DMS53 treated with DMSO at 0.1 percent for 48 hours (cell line): Measurements from ENCODE around the gene TPST2.

Experiments used
- DNase-seq: peaks from one replicate; lab custom pipeline; 2025; ENCODE audit not compliant: unreplicated experiment; lab: John Stamatoyannopoulos, UW

The TPST2 gene

GRCh38 chr22:26502688-26503561, 87.0 kb downstream of the TPST2 start:
- DNase-seq, result no peak

- DNase-seq, result no peak
Observed at GRCh38 chr22:26501996-26502395, 87.9 kb downstream of the TPST2 start.

GRCh38 chr22:26499188-26499703, 90.7 kb downstream of the TPST2 start:
- DNase-seq, result no peak

GRCh38 chr22:26496456-26496855, 93.5 kb downstream of the TPST2 start:
- DNase-seq, result no peak

- no peak for DNase-seq
Observed at GRCh38 chr22:26494506-26494905, 95.4 kb downstream of the TPST2 start.

GRCh38 chr22:26492220-26492619, 97.7 kb downstream of the TPST2 start:
- DNase-seq, result no peak

- DNase-seq, result no peak
Observed at GRCh38 chr22:26489447-26490036, 100.4 kb downstream of the TPST2 start.

GRCh38 chr22:26487996-26488395, 101.9 kb downstream of the TPST2 start:
- no peak for DNase-seq

- DNase-seq, result no peak
Observed at GRCh38 chr22:26486394-26486793, 103.5 kb downstream of the TPST2 start.

GRCh38 chr22:26485806-26486390, 104.0 kb downstream of the TPST2 start:
- no peak for DNase-seq

GRCh38 chr22:26485013-26485412, 104.9 kb downstream of the TPST2 start:
- no peak for DNase-seq

- no peak for DNase-seq
Observed at GRCh38 chr22:26484360-26484706, 105.6 kb downstream of the TPST2 start.

GRCh38 chr22:26483439-26484359, 106.2 kb downstream of the TPST2 start, which contains the start of the genes HPS4 and SRRD:
TSS of gene HPS4 (minus strand) at chr22:26483783. CDS start at chr22:26481762, 2,021 bp downstream.
TSS of gene SRRD (plus strand) at chr22:26483877. CDS start at chr22:26483891, 14 bp downstream.
- DNase-seq, result peak; percentile 30

- no peak for DNase-seq
Observed at GRCh38 chr22:26483043-26483438, 106.9 kb downstream of the TPST2 start.

- no peak for DNase-seq
Observed at GRCh38 chr22:26482161-26482560, 107.8 kb downstream of the TPST2 start.

- no peak for DNase-seq
Observed at GRCh38 chr22:26481694-26482093, 108.2 kb downstream of the TPST2 start.

- no peak for DNase-seq
Observed at GRCh38 chr22:26481112-26481693, 108.7 kb downstream of the TPST2 start.

GRCh38 chr22:26480611-26480932, 109.4 kb downstream of the TPST2 start:
- no peak for DNase-seq

- no peak for DNase-seq
Observed at GRCh38 chr22:26479792-26480610, 109.9 kb downstream of the TPST2 start.
